Calu3 (cell line): ENCODE measurements around the gene ADD2. TPM values are rescaled to one million over a fixed set of nuclear protein-coding genes. Genes with fewer than 3 reads are reported as not detected.

Experiments used
- BruUV-seq: library from RNA; stranded (reverse); fragments of 400-500 nt; replicated peaks from 2 replicates; lab custom pipeline; 2021; lab: Mats Ljungman, UMichigan
- CTCF ChIA-PET: fragments of 300-600 bp; sonication (Branson Sonifier 250); formaldehyde crosslinking; loops from one replicate; lab custom pipeline; 2022; ENCODE audit warnings: antibody characterized with exemption; lab: Charles Lee
- DNase-seq: peaks from one replicate; pipeline ENCODE4 v3.0.0; 2022
- H3K27ac Mint-ChIP-seq: one replicate; pipeline ENCODE4 v1.8.0; 2022; ENCODE audit warnings: mixed read lengths; ENCODE audit not compliant: unreplicated experiment
- H3K27me3 Mint-ChIP-seq: one replicate; pipeline ENCODE4 v1.8.0; 2022; ENCODE audit warnings: mixed read lengths; ENCODE audit not compliant: unreplicated experiment
- H3K36me3 Mint-ChIP-seq: one replicate; pipeline ENCODE4 v1.8.0; 2022; ENCODE audit warnings: mild to moderate bottlenecking, moderate library complexity, mixed read lengths; ENCODE audit not compliant: insufficient read depth, unreplicated experiment
- H3K4me1 Mint-ChIP-seq: one replicate; pipeline ENCODE4 v1.8.0; 2022; ENCODE audit warnings: mild to moderate bottlenecking, low read depth, mixed read lengths; ENCODE audit not compliant: unreplicated experiment
- H3K4me3 Mint-ChIP-seq: one replicate; pipeline ENCODE4 v1.8.0; 2022; ENCODE audit warnings: mild to moderate bottlenecking, low read depth, moderate library complexity, mixed read lengths; ENCODE audit not compliant: unreplicated experiment
- H3K9me3 Mint-ChIP-seq: one replicate; pipeline ENCODE4 v1.8.0; 2022; ENCODE audit warnings: low read depth, mixed read lengths; ENCODE audit not compliant: unreplicated experiment
- CTCF ChIP-seq: fragments of 200-600 bp; IDR thresholded peaks from one replicate; pipeline ENCODE4 v1.8.0; 2022; ENCODE audit warnings: antibody characterized with exemption; ENCODE audit not compliant: unreplicated experiment
- intact Hi-C: fragments of 100-400 bp; cut with micrococcal nuclease; formaldehyde crosslinking; loops from one replicate; pipeline ENCODE4 v1.10.0; 2022; ENCODE audit not compliant: unreplicated experiment
- total RNA-seq: library from RNA; stranded (reverse); gene quantifications from 2 replicates; pipeline ENCODE4 v1.2.3, GENCODE V29; 2022

The ADD2 gene
- total RNA-seq, 1 experiment from 2014 or later: 0.14 TPM

GRCh38 chr2:70678576-70679143 lies 89.3 kb downstream of the ADD2 start:
- BruUV-seq: no TSS peak
- H3K27me3 Mint-ChIP-seq: peaks cover 97% of the 10 kb centered on the region
- no peak for TF ChIP-seq CTCF
- intact Hi-C loops: no loop called here
- no peaks in the 10 kb centered on the region for H3K36me3 Mint-ChIP-seq
- no peak overlapping the region for H3K27ac Mint-ChIP-seq
- no peaks in the 10 kb centered on the region for H3K9me3 Mint-ChIP-seq
- no peak overlapping the region for H3K4me3 Mint-ChIP-seq
- no peaks in the 10 kb centered on the region for H3K4me1 Mint-ChIP-seq
- no peak for DNase-seq
- CTCF ChIA-PET: no interaction called here

- CTCF ChIA-PET: interaction anchor here (1.1 kb wide), 1 partner anchor 10 kb away, joined by 3 read pairs; no protein-coding TSS in a partner anchor
- no peaks in the 10 kb centered on the region for H3K36me3 Mint-ChIP-seq
- H3K9me3 Mint-ChIP-seq: no peaks in the 10 kb centered on the region
- BruUV-seq: no TSS peak
- intact Hi-C loops: no loop called here
- no peak overlapping the region for H3K27ac Mint-ChIP-seq
- peaks cover 85% of the 10 kb centered on the region for H3K27me3 Mint-ChIP-seq
- no peak for DNase-seq
- H3K4me1 Mint-ChIP-seq: no peaks in the 10 kb centered on the region
- no peak for TF ChIP-seq CTCF
- H3K4me3 Mint-ChIP-seq: no peak overlapping the region
Measured at GRCh38 chr2:70676301-70677035, 91.5 kb downstream of the ADD2 start.

- H3K9me3 Mint-ChIP-seq: no peaks in the 10 kb centered on the region
- intact Hi-C loops: no loop called here
- no peaks in the 10 kb centered on the region for H3K4me1 Mint-ChIP-seq
- peaks cover 84% of the 10 kb centered on the region for H3K27me3 Mint-ChIP-seq
- TF ChIP-seq CTCF: no peak
- no peak overlapping the region for H3K4me3 Mint-ChIP-seq
- no peak overlapping the region for H3K27ac Mint-ChIP-seq
- BruUV-seq: no TSS peak
- H3K36me3 Mint-ChIP-seq: no peaks in the 10 kb centered on the region
- DNase-seq: no peak
- CTCF ChIA-PET: no interaction called here
Measured at GRCh38 chr2:70675862-70676261, 92.1 kb downstream of the ADD2 start.

- no peak overlapping the region for H3K27ac Mint-ChIP-seq
- no peak overlapping the region for H3K4me3 Mint-ChIP-seq
- CTCF ChIA-PET: no interaction called here
- intact Hi-C loops: no loop called here
- no peaks in the 10 kb centered on the region for H3K4me1 Mint-ChIP-seq
- no peak for DNase-seq
- peaks cover 84% of the 10 kb centered on the region for H3K27me3 Mint-ChIP-seq
- no peaks in the 10 kb centered on the region for H3K36me3 Mint-ChIP-seq
- no TSS peak for BruUV-seq
- H3K9me3 Mint-ChIP-seq: no peaks in the 10 kb centered on the region
- TF ChIP-seq CTCF: no peak
Measured at GRCh38 chr2:70674636-70675430, 93.2 kb downstream of the ADD2 start.
